ENCODE results near the gene DCPS. TPM values are rescaled to one million over a fixed set of nuclear protein-coding genes. Genes with fewer than 3 reads are reported as not detected.

DCPS gene
- total RNA-seq, 1 experiment from 2014 or later, result 34.8 TPM

GRCh38 chr11:126328444-126328843, 24.6 kb downstream of the DCPS start:
- intact Hi-C loops (cut with micrococcal nuclease; ENCODE audit: unreplicated experiment), result no loop called here
- ChIA-PET POLR2A (interaction anchor here (0.7 kb wide), 1 partner anchor 26 kb away, joined by 3 read pairs; no protein-coding TSS in a partner anchor), CTCF (no interaction called here)
- ATAC-seq, result peak; percentile 13; the same call in 1 of the 2 replicates
- TF ChIP-seq SIN3A (IDR thresholded peaks at IDR 0.05; ENCODE audit: borderline replicate concordance, insufficient read depth, low read depth, low read length) (no peak), TCF7L2 (IDR thresholded peaks at IDR 0.05; ENCODE audit: low read depth, low read length) (no peak), POLR2AphosphoS5 (IDR thresholded peaks at IDR 0.05; ENCODE audit: low read depth, low read length) (no peak), CTCF (IDR thresholded peaks at IDR 0.05) (no peak), REST (IDR thresholded peaks at IDR 0.05; ENCODE audit: insufficient read depth in 1 of 2, low read depth in 2 of 2, low read length in 1 of 2) (no peak)
- H3K27ac ChIP-seq (ENCODE audit: low read length), result no peak overlapping the region
- no peaks in the 10 kb centered on the region; the same call in 1 of the 2 replicates for H3K4me1 ChIP-seq (ENCODE audit: control insufficient read depth, insufficient read depth, low read length)
- DNase-seq (ENCODE audit: low read depth, low spot score), result no peak
- in situ Hi-C loops (cut with HindIII; ENCODE audit: low pct_unique_long_range_greater_than_20kb, low sequenced_read_pairs), result no loop called here
- H3K9me3 ChIP-seq (ENCODE audit: control insufficient read depth, insufficient read depth, low read depth, low read length), result no peaks in the 10 kb centered on the region
- no peak overlapping the region for H3K4me3 ChIP-seq (ENCODE audit: low read depth in 2 of 2, low read length in 2 of 2)
- no peaks in the 10 kb centered on the region; the same call in 1 of the 2 replicates for H3K36me3 ChIP-seq (ENCODE audit: control insufficient read depth, insufficient read depth, low read length)
- no TSS peak for BruUV-seq (replicated peaks)
- H3K27me3 ChIP-seq (ENCODE audit: control insufficient read depth, insufficient read depth, low read length), result no peaks in the 10 kb centered on the region

- TF ChIP-seq POLR2AphosphoS5 (IDR thresholded peaks at IDR 0.05; ENCODE audit: low read depth, low read length), result no peak
- no peak for TF ChIP-seq CTCF (IDR thresholded peaks at IDR 0.05)
- no peak for TF ChIP-seq SIN3A (IDR thresholded peaks at IDR 0.05; ENCODE audit: borderline replicate concordance, insufficient read depth, low read depth, low read length)
- TF ChIP-seq REST (IDR thresholded peaks at IDR 0.05; ENCODE audit: insufficient read depth in 1 of 2, low read depth in 2 of 2, low read length in 1 of 2), result no peak
- no peak for TF ChIP-seq TCF7L2 (IDR thresholded peaks at IDR 0.05; ENCODE audit: low read depth, low read length)
- Histone ChIP-seq H3K27me3 (ENCODE audit: control insufficient read depth, insufficient read depth, low read length) (no peaks in the 10 kb centered on the region), H3K9me3 (ENCODE audit: control insufficient read depth, insufficient read depth, low read depth, low read length) (no peaks in the 10 kb centered on the region), H3K36me3 (ENCODE audit: control insufficient read depth, insufficient read depth, low read length) (no peaks in the 10 kb centered on the region; the same call in 1 of the 2 replicates), H3K27ac (ENCODE audit: low read length) (no peak overlapping the region), H3K4me3 (ENCODE audit: low read depth in 2 of 2, low read length in 2 of 2) (no peak overlapping the region), H3K4me1 (ENCODE audit: control insufficient read depth, insufficient read depth, low read length) (no peaks in the 10 kb centered on the region; the same call in 1 of the 2 replicates)
- ATAC-seq (peak; percentile 37), DNase-seq (ENCODE audit: low read depth, low spot score) (no peak)
- ChIA-PET CTCF (no interaction called here), POLR2A (no interaction called here)
- in situ Hi-C loops (cut with HindIII; ENCODE audit: low pct_unique_long_range_greater_than_20kb, low sequenced_read_pairs), result no loop called here
- no TSS peak for BruUV-seq (replicated peaks)
- intact Hi-C loops (cut with micrococcal nuclease; ENCODE audit: unreplicated experiment), result no loop called here
These were observed 25.2 kb downstream of the DCPS start for GRCh38 chr11:126328938-126329643.
